ENCODE results near the gene DPP6. TPM values are rescaled to one million over a fixed set of nuclear protein-coding genes. Genes with fewer than 3 reads are reported as not detected.

Gene DPP6
- total RNA-seq, 1 donor: under 0.01 TPM

DNA sequence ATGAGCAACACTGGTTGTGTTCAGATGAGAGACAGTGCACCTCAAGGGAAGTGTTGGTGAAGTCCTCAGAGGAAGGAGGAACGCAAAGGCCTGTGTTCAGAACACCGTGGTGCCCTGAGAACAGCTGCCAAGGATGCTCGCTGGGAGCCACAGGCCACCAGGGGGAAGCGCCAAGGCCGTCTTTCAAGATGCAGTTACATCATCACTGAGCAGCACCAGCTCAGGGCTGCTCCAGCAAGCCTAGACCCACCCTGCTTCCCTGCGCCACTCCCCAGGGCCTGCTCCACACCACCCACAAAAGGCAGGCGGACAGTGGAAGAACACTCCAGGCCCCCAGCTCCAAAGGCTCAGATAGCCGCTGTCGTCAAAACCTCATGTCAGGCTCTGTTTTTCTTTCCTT lies 378.8 kb downstream of the DPP6 start:
- DNase-seq (ENCODE audit: low read depth): no peak
- TF ChIP-seq, protein P1, sequence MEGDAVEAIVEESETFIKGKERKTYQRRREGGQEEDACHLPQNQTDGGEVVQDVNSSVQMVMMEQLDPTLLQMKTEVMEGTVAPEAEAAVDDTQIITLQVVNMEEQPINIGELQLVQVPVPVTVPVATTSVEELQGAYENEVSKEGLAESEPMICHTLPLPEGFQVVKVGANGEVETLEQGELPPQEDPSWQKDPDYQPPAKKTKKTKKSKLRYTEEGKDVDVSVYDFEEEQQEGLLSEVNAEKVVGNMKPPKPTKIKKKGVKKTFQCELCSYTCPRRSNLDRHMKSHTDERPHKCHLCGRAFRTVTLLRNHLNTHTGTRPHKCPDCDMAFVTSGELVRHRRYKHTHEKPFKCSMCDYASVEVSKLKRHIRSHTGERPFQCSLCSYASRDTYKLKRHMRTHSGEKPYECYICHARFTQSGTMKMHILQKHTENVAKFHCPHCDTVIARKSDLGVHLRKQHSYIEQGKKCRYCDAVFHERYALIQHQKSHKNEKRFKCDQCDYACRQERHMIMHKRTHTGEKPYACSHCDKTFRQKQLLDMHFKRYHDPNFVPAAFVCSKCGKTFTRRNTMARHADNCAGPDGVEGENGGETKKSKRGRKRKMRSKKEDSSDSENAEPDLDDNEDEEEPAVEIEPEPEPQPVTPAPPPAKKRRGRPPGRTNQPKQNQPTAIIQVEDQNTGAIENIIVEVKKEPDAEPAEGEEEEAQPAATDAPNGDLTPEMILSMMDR (IDR thresholded peaks at IDR 0.05; ENCODE audit: insufficient read depth, low read depth, low read length): no peak
- H3K4me3 ChIP-seq (ENCODE audit: low read depth, low read length): no peak overlapping the region

DNA sequence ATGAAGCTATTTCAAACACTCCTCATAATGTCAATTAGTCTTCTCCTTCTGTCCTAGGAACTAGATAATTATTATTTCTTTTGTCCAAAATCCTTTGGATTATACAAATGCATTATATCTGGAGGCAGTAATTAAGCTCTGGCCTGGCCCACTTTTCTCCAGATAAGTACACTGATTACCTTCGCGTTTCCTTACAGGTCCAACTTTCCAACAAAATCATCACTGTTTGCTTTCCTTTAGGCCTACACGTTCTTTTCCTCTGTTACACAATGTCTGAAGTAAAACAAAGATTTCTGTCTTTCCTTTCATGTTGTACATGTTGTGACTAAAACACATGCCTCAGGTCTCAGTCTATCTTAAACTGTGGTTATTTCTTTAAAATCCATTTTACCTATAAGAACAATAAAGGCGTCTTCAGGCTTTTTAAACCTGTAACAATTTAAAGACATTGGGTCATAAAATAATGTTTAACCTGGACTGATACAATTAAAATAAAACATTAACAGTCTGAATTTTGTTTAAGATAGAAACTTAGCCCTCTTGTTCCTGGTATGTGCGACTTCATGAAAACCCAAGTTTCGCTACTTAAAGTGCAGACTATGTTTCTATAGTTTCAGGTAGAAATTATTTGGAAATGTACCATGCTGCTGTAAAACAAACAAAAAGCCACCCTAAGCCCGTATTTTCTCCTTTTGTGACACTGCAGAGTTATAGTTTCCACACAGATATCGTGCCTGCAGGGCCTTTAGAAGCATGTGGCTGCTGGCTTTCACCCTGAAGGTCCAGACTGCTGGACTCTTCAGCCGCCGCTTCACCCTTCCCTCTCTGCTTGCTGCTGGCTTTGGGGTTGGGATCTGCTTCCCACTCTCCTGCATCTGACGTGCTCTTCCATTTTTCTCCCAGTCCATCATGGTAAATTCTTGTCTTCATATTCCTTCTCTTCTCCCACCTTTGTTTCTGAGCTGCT lies 381.7 kb downstream of the DPP6 start:
- no peak overlapping the region for H3K4me3 ChIP-seq (ENCODE audit: low read depth, low read length)

GRCh38 chr7:154436560-154436959 lies 384.4 kb downstream of the DPP6 start:
- no peak for DNase-seq (ENCODE audit: low read depth)
- TF ChIP-seq, protein P1 (IDR thresholded peaks at IDR 0.05; ENCODE audit: insufficient read depth, low read depth, low read length): no peak

More for the DNA sequence above, 381.7 kb downstream of the DPP6 start:
- TF ChIP-seq, protein P1 (IDR thresholded peaks at IDR 0.05; ENCODE audit: insufficient read depth, low read depth, low read length): no peak
- no peak for DNase-seq (ENCODE audit: low read depth)

DNA sequence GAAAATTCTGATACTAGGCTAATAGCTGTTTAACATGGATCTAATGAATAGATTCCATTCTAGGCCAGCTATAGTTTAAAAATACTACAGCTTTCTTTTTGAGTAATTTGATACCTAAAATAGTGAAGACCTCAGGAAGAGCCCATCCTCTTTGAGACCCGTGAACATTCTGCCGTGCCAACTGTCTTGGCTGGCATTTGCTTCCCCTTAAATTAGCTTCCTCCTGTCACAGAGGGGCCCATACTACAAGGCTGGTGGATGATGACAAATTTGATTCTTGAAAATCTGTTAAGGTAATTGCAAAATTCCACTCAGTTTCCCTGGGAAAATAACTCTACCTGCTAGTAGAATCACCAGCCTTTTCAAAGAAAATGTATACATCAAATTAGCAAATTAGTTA lies 385.0 kb downstream of the DPP6 start:
- TF ChIP-seq, protein P1 (IDR thresholded peaks at IDR 0.05; ENCODE audit: insufficient read depth, low read depth, low read length): no peak
- DNase-seq (ENCODE audit: low read depth): no peak
- H3K4me3 ChIP-seq (ENCODE audit: low read depth, low read length): no peak overlapping the region

More at GRCh38 chr7:154436560-154436959, 384.4 kb downstream of the DPP6 start:
- H3K4me3 ChIP-seq (ENCODE audit: low read depth, low read length): no peak overlapping the region

- TF ChIP-seq, protein P1 (IDR thresholded peaks at IDR 0.05; ENCODE audit: insufficient read depth, low read depth, low read length): no peak
- no peak overlapping the region for H3K4me3 ChIP-seq (ENCODE audit: low read depth, low read length)
- no peak for DNase-seq (ENCODE audit: low read depth)
Observed at GRCh38 chr7:154438571-154439367, 386.6 kb downstream of the DPP6 start.

DNA sequence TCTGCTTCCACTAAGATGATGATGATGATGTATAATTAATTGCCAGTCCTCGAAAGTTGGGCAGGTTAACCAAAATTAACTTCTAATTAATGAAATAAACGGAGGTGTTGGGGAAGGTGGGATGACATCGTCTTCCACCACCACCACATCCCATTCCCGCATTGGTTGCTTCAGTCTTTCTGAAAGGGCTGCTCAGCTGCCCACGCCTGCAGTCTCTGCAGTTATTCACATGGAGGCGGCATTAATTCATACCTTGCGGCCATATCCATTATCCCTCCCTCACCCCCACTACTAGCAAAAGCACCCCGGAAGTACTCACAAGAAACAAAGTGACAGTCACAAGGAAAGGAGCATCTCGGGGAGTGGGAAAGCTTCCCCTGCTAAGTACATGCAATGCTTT lies 387.9 kb downstream of the DPP6 start:
- TF ChIP-seq, protein P1 (IDR thresholded peaks at IDR 0.05; ENCODE audit: insufficient read depth, low read depth, low read length): no peak
- no peak for DNase-seq (ENCODE audit: low read depth)
- H3K4me3 ChIP-seq (ENCODE audit: low read depth, low read length): no peak overlapping the region
